Limb (tissue), 2 donors: ENCODE results near the gene NPFF.
"Not testable (repeated sequence)": the region's sequence is repeated elsewhere in the genome, so short reads cannot be mapped to it uniquely, and the experiment has no call there.

Experiments used
- DNase-seq, 2 donors: peaks; one replicate each; pipeline ENCODE4 v3.0.0-alpha.2; 2016; ENCODE audit errors: extremely low spot score in 2 of 2

The NPFF gene, protein sequence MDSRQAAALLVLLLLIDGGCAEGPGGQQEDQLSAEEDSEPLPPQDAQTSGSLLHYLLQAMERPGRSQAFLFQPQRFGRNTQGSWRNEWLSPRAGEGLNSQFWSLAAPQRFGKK

DNA sequence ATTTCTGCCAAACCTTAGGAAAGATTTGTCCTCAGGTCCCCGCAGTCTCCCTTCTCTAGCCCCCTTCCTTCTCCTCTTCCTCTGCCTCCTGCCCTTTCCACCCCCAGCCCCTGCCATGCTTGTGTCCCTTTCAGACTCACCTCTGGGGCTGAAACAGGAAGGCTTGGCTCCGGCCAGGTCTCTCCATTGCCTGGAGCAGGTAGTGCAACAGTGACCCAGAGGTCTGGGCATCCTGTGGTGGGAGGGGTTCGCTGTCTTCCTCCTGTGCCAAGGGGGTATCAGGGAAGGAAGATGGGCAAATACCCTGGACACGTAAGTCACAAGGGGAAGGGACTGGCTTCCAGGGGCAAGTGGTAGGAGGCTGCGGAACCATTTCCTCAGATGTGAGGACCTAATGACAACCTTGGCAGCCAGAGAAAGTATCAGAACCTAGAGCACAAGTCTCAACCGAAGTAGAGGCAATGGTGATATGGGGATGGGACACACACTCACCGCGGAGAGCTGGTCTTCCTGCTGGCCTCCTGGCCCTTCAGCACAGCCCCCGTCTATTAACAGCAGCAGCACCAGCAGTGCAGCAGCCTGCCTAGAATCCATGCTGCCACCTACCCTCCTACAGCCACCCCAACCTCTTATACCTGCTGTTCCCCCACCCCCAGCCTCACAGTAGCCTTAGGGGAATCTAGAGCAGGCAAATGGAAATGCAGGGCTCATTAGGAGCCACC, at the start of gene NPFF:
NPFF (minus strand) TSS at position 604 of the 722 bp plus-strand sequence; CDS start at position 594, 10 bp downstream.
- no peak for DNase-seq

- no peak for DNase-seq
These were observed 45.4 kb upstream of the NPFF start for GRCh38 chr12:53552361-53553327.

DNA sequence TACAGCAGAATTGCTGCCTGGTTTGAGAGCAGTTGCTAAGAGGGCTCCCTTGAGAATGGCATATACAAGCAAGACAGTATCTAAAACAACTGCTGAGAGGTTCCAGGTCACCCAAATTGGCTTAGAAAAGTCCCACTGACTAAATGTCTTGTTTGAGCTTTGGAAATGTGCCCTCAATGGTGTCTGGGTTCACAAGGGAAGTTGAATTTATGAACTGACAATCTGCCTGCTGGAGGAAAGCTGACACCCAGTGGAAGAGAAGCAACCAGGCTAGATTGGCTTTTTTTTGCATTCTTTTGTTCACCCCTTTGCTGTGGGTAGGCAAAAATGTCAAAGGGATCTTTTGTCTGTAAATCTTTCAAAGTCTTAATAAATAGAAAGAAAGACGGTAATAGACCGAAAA, 44.6 kb upstream of the NPFF start:
- no peak for DNase-seq

- no peak for DNase-seq
These were observed 43.3 kb upstream of the NPFF start for GRCh38 chr12:53550595-53550994.

GRCh38 chr12:53550131-53550530, 42.8 kb upstream of the NPFF start:
- not testable (repeated sequence) for DNase-seq

DNA sequence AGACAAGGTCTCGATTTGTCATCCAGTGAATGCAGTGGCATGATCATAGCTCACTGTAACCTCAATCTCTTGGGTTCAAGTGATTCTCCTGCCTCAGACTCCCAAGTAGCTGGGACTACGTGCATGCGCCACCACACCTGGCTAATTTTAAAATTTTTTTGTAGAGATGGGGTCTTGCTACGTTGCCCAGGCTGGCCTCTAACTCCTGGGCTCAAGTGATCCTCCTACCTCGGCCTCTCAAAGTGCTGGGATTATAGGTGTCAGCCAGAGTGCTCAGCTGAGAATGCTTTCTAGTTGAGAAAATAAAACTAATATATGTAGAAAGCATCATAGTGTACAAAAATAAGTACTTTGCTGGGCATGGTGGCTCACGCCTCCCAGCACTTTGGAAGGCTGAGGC, 41.1 kb upstream of the NPFF start:
- DNase-seq = not testable (repeated sequence)

DNA sequence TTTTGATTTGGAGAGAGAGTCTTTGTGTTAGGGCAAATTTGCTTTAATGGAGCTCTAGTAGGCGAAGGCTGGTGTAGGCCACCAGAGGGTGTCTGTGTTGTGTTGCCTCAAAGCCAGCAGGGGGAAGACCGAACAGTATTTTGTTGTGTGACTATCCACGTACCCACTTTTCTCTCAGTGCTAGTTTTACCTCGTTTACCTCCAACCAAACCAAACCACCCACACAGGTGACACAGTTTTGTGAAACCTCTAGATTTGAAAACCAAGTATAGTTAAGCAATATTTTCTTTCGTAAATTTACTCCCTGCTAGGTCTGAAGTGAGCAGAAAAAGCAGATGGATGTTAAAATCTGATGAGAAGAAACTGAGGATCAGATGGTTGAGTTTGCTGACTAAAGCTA, 36.3 kb upstream of the NPFF start:
- DNase-seq = peak; percentile 69 to 71

GRCh38 chr12:53539526-53539925, 32.2 kb upstream of the NPFF start:
- DNase-seq = no peak

GRCh38 chr12:53538209-53538689, 31.0 kb upstream of the NPFF start:
- DNase-seq = no peak

- DNase-seq = no peak
These were observed 29.7 kb upstream of the NPFF start for GRCh38 chr12:53536962-53537361.

- DNase-seq = no peak
These were observed 26.2 kb upstream of the NPFF start for GRCh38 chr12:53533471-53533870.

GRCh38 chr12:53532524-53533445, 25.5 kb upstream of the NPFF start:
- no peak for DNase-seq

GRCh38 chr12:53532021-53532420, 24.7 kb upstream of the NPFF start:
- DNase-seq = no peak

DNA sequence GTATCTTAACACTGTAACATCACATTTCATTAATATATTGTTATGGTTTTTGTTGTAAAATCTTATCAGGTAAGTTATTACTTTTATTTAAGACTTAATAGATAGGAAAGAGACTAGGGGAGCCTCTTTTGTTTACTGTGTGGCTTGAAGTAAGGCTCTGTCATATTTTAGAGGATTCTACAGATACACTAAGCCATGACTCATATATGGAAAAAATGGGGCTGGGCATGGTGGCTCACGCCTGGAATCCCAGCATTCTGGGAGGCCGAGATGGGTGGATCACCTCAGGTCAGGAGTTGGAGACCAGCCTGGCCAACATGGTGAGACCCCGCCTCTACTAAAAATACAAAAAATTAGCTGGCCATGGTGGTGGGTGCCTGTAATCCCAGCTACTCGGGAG, 23.6 kb upstream of the NPFF start:
- no peak for DNase-seq

GRCh38 chr12:53530061-53530460, 22.8 kb upstream of the NPFF start:
- no peak for DNase-seq

DNA sequence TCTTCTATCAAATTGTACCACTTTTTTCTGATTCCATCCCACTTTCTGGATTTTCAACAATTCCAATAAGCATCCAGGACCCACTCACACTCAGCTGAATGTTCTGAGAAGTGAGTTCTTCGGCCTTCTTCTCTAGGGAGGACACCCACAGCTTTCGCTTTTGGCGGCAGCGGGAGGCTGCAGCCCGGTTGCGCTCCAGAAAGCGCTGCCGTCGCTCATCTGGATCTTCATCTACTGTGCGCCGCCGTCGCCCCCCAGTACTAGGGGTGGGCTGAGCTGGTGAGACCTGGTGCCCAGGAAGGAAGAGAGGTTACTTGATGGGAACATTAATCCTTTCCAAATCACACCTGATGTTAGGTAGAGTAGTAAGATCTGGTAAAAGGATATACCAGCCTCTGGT, 17.2 kb upstream of the NPFF start:
- no peak for DNase-seq

DNA sequence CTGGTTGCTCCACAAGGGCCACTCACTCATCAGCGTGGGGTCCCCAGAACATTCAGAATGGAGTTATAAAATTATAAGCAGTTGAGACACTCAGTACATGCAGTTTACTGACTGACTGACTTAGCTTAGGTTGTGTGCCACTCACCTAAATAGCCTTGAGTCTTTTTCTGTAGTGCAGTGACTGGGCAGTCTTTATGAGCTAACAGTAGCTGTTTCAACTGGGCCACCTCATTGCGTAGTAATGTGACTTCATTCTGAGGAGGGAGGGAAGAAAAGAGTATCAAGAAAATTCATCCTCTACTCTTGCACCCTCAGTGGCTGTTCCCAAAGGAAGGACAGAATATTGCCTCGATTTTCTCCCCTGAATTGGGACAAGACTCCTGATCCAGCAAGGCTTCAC, 15.8 kb upstream of the NPFF start:
- DNase-seq = no peak

DNA sequence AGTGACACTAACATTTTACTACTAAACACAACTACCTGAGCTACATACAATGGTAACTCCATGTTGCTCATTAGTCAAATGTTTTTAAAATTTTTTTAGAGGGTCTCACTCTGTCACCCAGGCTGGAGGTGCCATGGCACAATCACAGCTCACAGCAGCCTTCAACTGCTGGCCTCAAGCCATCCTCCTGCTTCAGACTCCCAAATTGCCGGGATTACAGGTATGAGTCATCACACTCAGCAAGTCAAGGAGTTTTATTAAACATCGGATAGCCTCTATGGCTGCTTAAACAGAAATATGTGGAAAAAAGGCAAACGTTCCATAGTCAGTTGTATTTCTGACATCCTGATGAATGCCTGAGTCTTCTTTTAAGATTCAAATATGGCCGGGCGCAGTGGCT, 11.1 kb upstream of the NPFF start:
- DNase-seq = no peak

DNA sequence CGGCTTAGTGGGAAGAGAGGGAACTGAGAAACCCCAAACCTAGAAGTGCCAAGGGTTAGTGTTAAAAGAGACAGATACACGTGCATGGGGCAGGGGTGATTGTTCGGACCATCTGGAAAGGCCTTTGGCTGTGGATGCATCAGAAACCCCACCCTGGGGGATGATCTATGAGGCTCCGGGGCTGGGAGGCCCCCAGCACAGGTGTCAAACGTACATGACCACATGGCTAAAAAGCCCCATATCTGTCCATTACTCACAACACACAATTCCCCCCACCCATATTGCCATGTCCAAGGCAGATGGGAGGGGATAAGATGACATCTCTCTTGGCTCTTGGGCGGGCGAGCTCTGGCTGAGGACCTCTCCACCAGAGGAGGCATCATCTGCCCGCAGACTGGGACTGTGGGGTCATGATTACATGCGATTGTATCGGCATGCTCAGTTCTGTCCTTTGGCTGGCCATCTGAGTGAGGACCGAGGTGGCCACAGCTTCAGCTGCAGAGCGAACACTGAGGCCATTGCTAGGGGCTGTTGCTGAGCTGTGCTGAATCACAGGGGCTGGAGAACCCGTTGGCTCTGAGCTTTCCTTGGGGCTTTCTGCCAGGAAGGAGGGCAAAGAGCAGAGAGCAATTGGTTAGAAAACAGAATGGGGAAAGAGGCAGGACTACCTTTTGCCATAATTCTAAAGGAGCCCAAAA, 9.6 kb upstream of the NPFF start:
- no peak for DNase-seq

- no peak for DNase-seq
These were observed 8.0 kb upstream of the NPFF start for GRCh38 chr12:53515291-53515680.
